Left renal pelvis (tissue), 4 donors: ENCODE data around the gene PRPF6. TPM values are rescaled to one million over a fixed set of nuclear protein-coding genes. Genes with fewer than 3 reads are reported as not detected.

Source experiments
- DNase-seq, 4 donors: peaks; one replicate each; pipeline ENCODE4 v3.0.0-alpha.2; 2013; ENCODE audit warnings: low read depth in 4 of 4, low spot score in 3 of 4
- polyA plus RNA-seq, 4 donors: library from polyadenylated mRNA; unstranded; fragments of 120-200 nt; gene quantifications; one replicate each; pipeline ENCODE4 v1.2.1, GENCODE V29; 2013; ENCODE audit not compliant: insufficient read length in 4 of 4

The PRPF6 gene
- polyA plus RNA-seq, 4 donors = 60.4 to 89.4 (median 83.3) TPM

- no peak for DNase-seq
These were observed 61.3 kb downstream of the PRPF6 start for GRCh38 chr20:64042054-64042781.

GRCh38 chr20:64043768-64044167 is 62.8 kb downstream of the PRPF6 start:
- no peak for DNase-seq

GRCh38 chr20:64044484-64045247 is 63.7 kb downstream of the PRPF6 start:
- DNase-seq = no peak

- DNase-seq = no peak
These were observed 64.5 kb downstream of the PRPF6 start for GRCh38 chr20:64045346-64046011.

GRCh38 chr20:64047046-64047389 is 66.1 kb downstream of the PRPF6 start:
- DNase-seq = no peak

- DNase-seq = no peak
These were observed 67.1 kb downstream of the PRPF6 start for GRCh38 chr20:64047968-64048401.

GRCh38 chr20:64048402-64049044 is 67.6 kb downstream of the PRPF6 start:
- no peak for DNase-seq

- no peak for DNase-seq
These were observed 68.3 kb downstream of the PRPF6 start, which contains the start of gene SOX18 for GRCh38 chr20:64049060-64049877. Gene SOX18 (minus strand): TSS chr20:64049639. CDS start chr20:64049516, 123 bp downstream.

GRCh38 chr20:64049878-64050260 is 68.9 kb downstream of the PRPF6 start:
- no peak for DNase-seq

GRCh38 chr20:64050261-64051032 is 69.5 kb downstream of the PRPF6 start:
- DNase-seq = no peak

GRCh38 chr20:64051033-64051452 is 70.1 kb downstream of the PRPF6 start:
- no peak for DNase-seq

GRCh38 chr20:64051561-64052325 is 70.8 kb downstream of the PRPF6 start:
- no peak for DNase-seq

GRCh38 chr20:64052326-64052722 is 71.4 kb downstream of the PRPF6 start:
- DNase-seq = no peak

- no peak for DNase-seq
These were observed 72.3 kb downstream of the PRPF6 start for GRCh38 chr20:64052987-64053840.

GRCh38 chr20:64053841-64054661 is 73.1 kb downstream of the PRPF6 start:
- no peak for DNase-seq

GRCh38 chr20:64055396-64055892 is 74.5 kb downstream of the PRPF6 start:
- DNase-seq = no peak
